HuH-7 (cell line): Measurements from ENCODE around the gene CENPB.

Experiments
- DNase-seq: peaks from one replicate; pipeline ENCODE4 v3.0.0; 2011; ENCODE audit warnings: low spot score

Gene CENPB

GRCh38 chr20:3788685-3789155 lies 2.2 kb upstream of the CENPB start:
- no peak for DNase-seq

DNA sequence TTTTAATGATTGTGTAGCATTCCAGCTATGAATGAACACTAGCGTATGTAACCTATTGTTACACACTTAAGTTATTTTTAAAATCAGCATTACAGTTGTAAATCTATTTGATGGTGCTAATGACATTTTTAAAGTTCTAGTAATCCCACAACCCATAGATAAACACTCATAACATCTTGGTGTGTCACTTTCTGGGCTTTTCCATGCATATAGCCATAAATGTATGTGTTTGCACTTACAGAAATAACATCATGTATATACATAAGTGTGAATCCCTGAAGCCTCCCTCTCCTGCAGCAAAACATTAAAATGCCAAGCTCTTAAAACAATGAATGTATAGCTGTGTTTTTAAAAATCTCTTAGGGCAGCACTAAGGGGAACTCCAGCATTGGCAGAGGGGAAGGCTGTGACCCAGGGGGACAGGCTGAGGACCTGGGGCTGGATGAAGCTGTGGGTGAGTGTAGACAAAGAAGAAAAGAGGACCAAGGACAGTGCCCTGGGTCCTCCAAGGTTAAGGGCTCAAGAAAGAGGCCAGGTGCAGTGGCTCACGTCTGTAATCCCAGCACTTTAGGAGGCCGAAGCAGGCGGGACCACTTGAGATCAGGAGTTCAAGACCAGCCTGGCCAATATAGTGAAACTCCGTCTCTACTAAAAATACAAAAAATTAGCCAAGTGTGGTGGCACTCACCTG lies 929 bp upstream of the CENPB start:
- DNase-seq = no peak

GRCh38 chr20:3786126-3786484 lies 435 bp downstream of the CENPB start:
- DNase-seq = peak; percentile 79

DNA sequence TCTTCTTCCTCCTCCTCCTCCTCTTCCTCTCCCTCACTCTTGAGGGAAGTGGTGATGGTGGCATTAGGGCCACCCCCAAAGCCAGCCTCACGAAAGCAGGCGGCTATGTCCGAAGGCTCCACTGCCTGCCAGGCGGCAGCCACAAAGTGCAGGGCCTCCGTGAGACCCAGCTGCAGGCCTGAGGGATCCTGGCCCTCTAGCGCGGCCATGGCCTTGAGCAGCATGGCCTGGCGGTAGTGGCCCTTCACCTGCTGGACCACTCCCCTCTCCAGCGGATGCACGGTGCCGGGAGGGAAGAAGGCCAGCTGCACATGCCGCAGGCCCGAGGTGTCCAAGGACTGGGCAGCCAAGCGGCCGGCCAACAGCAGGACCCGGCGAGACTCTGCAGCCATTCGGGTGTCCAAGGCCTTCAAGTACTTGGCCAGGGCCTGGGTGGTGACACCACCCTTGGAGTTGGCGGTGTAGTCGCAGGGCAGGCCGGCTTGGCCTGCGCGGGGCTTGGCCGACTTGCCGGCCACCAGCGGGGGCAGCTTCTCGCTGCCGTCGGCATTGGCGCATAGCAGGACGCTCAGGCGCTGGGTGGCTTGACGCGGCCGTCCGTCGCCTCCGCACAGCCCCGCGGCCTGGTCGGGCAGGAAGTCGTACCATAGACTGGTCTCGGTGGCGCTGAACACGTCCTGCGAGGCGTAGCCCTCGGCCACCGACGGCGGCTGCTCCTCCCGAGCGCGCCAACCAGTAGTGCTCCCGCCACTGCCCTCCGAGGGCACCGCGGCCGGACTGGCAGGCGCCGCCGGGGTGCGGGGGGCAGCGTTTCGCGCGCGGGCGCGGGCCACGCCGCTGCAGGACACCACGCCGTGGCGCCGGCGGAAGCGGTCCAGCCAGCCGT lies 1.1 kb downstream of the CENPB start:
- no peak for DNase-seq

- DNase-seq = no peak
Observed at GRCh38 chr20:3784863-3785239, 1.7 kb downstream of the CENPB start.

GRCh38 chr20:3784216-3784853 lies 2.2 kb downstream of the CENPB start:
- no peak for DNase-seq

DNA sequence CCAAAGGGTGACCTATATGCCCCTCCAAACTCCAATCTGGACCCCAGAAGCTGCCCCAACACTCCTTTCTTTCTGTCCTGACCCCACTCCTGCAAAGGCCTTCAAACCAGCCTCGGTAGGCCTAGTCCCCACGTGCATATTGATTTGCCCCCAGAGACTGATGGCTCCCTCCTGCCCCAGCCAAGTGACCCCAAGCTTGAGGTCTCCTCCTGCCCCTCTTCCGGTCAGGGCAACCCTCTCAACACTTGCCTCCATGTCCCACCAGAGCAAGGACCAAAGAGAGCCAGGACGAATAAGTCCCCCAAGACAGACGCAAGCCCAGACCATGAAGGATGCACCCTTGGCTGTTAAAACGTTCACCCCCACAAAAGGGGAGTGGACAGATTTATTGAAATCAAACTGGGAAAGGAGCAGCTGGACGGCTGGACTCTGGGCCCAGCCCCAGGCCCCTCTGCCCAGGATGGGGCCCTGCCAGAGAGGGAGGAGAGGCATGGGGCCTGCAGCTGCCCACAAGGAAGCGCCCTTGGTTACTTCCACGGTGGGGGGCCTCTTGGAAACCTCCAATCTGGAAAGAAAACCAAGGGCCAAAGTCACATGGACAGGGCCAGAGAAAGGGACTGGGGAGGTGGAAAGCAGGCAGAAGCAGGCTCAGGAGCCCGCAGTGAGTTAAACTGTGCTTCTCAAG lies 2.9 kb downstream of the CENPB start:
- no peak for DNase-seq

DNA sequence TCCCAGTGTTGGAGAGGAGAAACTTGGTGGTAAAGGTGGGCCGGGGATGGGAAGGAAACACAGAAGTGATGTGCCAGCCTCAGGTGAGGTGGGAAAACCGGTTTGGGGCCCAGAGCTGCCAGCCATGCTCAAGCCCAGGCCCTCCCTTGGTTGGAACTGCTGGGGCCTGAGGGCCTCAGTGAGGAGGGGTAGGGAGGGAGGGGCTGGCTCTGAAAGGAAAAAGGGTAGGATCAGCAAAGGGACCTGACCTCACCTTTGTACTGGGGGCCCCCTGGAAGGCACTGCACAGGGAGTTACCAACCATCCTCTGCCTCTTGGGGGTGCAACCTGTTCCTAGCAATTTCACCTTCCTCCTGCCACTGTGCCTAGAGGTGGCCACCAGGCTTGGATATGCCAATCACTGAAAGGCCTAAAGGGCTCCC lies 3.5 kb downstream of the CENPB start:
- no peak for DNase-seq

- DNase-seq = no peak
Observed at GRCh38 chr20:3782597-3782996, 3.9 kb downstream of the CENPB start.

DNA sequence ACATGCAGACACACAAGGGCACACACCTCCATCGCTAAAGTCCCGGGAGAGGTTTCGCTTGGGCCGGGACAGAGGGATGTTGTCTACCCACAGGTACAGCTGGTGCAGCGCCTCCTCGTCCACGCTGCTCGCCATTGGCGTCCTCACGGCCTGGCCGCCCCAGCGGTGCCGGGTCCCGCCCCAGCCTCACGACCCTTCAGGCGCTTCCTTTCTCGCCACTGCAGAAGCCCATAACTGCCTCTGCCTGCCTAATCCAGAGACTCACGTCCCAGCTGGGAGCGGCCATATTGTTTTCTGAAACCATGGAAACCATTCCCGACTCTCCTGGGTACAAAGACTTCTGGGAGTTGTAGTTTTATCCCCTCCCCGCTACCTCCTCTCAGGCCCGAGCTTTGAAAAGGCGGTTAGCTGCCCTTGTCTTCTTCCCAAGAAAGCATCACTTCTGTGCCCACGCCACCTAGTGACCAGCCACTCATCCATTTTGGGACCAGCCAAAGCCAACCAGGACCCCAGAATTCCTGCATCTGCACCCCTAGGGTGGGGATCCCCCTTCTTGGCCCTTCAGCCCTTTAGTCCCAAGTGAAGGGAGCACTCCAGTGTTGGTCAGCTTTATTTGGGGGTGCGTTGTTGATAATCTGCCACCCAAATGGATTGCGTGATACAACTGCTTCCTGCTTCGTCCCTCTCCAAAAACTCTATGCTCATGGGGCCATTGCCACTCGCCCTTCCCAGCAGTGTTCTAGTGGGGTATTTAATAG lies 5.2 kb downstream of the CENPB start, which contains the start of gene SPEF1:
SPEF1 (minus strand) TSS at position 296 of the 758 bp plus-strand sequence; CDS start at position 135, 161 bp downstream.
- DNase-seq = peak; percentile 100

- no peak for DNase-seq
Observed at GRCh38 chr20:3778976-3779375, 7.6 kb downstream of the CENPB start.

DNA sequence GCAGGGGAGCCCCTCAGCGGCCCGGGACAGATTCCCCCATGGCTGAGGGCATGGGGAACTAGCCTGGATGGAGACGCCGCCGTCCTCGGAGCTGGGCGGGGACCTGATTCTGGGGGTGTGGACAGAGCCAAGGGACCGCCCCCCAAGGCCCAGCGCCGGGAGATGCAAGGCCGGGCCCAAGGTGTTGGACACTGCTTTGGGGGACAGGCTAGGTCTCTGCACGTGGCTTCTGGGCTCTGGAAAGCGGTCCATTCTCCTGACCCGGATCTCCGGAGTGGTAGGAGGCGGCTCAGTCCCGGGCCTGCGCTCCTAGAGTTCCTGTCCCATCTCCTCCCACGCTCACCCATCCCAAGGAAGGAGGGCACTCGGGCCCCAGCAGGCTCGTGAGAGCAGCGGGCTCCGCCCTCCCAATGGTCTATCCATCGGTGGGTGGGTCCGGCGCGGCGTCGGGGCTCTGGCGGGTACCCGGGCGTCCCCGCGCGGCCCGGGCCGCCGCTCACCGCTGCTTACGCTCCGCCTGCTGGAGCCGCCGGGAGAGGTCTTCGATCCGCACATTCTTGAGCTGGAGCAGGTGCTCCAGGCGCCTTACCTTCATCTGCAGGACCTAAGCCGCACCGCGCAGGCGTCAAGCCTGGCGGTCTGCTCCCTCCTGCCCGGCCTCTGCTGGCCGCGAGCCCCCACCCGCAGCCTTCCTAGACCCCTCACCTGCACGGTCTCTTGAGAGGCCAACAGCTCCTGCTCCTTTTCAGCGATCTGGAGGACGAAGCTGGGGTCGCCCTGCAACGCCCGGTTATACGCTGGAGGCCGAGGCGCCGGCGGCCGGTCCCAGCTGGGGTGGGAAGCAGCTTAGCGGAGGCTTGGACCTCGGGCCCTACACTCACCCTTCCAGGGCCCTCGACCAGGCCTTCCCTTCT lies 8.6 kb downstream of the CENPB start:
- DNase-seq = peak; percentile 76

DNA sequence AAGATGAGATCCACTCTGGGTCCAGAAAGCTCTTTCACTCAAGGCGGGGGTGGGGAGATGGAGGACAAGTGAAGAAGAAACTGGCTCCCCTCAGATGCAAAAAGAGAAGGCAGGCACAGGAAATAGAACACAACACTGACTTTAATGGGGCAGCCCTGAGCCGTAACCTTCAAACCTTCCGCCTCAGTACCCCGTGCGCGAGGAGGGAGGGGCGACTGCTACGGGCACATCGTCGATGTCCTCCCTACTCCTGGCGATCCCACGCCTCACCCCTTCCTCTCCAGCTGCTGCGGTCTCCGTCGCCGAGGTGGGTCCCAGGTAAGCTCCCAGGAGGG lies 9.2 kb downstream of the CENPB start:
- DNase-seq = no peak

DNA sequence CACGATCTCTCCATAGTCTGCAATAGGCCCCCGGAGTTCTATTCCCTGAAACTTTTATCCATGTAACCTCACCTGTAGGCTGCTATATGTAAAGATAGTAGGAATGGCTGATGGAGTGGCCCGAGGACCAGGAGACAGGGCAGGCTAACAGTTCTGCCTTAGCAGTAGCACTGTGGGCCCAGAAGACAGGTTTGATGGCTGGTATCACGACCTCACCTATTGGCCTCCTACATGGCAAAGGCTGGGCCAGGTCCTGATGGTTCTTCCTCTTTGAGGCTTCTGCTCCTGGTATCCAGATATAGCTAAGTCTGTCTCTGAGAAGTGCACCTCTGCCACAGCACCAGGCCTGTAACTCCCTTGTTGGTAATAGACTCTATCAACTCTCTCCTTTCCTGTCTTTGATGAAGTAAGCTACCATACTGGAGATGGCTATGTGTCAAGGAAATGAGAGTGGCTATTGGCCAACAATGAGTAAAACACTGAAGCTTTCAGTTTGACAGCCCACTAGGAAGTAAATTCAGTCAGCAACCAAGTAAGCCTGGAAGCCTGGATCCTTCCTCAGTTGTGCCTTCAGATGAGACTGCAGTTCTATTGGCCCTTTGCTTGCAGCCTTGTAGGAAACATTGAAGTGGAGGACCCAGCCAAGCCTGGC lies 11.0 kb downstream of the CENPB start:
- no peak for DNase-seq

GRCh38 chr20:3771552-3772058 lies 14.9 kb downstream of the CENPB start:
- DNase-seq = no peak

GRCh38 chr20:3768342-3769130 lies 18.0 kb downstream of the CENPB start:
- DNase-seq = peak; percentile 95

DNA sequence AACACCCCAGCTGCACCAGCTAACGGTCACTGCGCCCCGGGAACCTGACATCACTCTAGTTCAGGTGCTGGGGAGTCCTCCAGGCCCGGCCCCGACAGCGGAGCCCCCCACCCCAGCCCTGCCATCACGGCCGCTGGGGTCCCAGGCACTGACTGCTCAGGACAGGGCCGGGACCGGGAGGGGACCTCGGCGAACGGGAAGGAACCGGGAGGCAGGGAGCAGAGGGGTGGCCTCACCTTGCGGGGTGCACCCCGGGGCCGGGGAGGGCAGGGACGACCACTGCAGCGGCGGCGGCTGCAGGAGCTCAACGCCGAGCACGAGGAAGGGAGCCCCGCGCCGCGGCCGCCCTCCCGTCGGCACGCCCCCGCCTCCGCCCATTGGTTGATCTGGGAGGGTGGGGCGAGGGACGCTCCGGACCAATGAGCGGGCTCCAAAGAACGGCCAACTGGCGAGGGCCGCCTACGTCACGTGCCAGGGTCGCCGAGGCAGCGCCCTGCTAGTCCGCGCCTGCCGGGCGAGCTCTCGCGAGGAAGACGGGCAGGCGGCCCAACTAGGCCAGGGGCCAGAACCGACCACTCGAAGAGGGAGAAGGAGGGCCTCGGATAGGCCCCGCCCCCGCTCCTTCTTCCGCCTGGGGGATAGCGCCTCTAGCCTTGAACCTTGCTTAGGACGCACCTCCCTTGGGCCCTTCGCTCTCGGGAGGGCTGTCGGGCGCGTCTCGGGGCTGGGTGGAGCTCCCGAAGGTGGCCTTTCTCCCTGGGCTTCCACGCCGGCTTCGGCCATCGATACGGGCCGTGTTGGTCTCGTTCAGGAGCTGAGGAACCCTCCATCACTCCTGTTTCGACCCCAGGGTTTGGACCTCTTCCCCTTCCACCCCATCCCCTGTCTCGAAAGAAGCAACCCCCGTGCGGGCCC lies 18.9 kb downstream of the CENPB start, which contains the start of gene ADISSP:
ADISSP (minus strand) TSS at position 327 of the 915 bp plus-strand sequence. CDS start 7,653 bp downstream, outside the sequence.
- DNase-seq = peak; percentile 100

- no peak for DNase-seq
Observed at GRCh38 chr20:3767110-3767426, 19.5 kb downstream of the CENPB start.
